HG02938 (cell line): ENCODE data around the gene MR1.

ENCODE experiments used
- ATAC-seq: cut with Tn5 transposase; IDR thresholded peaks from one replicate; pipeline ENCODE4 v1.9.1; 2021; ENCODE audit warnings: mild to moderate bottlenecking, moderate library complexity; ENCODE audit not compliant: unreplicated experiment

The MR1 gene

DNA sequence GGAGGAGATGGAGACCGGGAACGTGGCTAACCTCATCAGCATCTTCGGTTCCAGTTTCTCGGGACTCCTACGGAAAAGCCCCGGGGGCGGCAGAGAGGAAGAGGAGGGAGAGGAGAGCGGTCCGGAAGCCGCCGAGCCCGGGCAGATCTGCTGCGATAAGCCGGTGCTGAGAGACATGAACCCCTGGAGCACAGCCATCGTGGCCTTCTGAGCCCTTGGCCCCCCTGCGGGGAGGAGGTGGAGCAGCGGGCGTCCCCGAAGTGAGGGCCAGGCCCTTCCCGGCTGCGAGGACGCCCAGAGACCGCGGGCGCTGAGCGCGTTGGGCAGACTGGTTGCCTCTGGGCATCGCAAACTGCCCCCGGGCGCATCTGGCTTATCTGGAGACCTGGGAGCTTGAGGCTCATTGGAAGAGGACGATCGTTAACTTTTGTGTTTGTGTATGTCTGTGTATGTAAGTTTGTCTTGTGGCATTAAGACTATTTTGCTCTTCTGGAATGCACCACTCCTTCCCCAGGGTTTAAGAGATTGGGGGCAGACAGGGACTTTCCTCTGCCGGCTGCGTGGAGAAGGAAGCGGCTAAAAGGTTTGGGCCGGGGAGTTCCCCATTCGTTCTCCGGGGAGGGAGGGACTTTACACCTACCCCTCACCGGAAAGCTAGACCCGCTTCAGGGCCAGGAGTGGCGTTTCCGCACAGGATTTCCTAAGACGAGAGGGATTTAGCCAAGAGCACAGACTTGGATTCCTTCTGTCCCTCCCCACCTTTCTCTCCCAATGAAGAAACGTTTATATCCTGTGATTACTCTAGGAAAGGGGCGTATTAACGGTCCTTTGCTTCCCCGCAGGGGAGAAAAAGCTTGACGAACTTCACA, 56.1 kb downstream of the MR1 start:
- ATAC-seq = no peak

DNA sequence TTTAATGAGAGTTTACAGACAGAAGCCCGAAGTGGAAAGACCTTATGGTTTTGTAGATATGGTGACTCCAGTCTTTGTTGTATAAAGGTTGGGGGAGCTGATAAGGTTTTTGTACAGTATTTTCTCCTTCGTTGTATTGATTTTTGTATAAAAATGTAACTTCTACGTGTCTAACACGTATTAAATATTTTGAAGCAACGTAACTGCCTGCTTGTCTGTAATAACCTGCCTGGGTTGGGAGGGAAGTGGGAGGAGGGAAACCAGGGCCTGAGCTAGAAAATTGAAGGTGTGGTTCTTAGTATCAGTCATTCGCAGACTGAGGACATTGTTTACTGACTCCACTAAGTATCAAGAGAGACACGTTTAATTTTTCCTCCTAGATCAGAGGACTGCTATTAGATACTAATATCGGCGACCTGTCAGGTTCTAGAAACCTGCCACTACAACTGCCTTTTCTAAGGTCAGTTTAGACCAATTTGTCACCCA, 56.9 kb downstream of the MR1 start:
- no peak for ATAC-seq

DNA sequence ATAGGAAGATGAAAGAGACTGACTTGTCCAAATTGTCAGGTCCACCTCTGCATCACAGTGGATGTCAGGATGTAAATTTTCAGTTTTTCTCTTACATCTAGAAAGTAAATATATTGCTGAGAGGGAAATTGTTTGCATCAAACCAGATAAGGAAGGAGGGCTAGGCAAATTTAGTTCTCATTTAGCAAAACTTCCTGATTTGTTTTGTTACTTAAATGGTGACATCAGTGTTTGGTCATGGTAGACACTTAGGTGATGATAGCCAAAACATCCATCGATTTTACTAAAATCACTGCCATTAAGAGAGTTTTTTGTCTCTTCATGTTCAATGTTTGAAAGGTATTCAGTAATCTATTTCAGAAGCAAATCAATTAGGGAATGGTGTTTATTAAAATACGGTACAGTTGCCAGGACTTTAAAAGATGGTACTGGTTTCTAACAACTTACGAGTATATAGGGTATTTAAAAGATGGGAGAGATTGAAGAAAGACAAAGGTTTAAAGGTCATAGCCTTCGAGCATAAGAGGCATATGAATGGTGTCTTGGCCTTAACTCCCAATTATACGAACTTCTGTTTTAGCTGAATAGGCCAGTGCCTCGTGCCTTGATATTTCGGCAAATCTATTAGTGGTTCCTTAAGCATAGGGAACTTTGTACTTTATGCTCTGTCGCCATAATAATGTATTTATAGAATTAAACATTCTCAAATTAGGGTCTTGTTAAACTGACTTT, 57.7 kb downstream of the MR1 start:
- no peak for ATAC-seq

DNA sequence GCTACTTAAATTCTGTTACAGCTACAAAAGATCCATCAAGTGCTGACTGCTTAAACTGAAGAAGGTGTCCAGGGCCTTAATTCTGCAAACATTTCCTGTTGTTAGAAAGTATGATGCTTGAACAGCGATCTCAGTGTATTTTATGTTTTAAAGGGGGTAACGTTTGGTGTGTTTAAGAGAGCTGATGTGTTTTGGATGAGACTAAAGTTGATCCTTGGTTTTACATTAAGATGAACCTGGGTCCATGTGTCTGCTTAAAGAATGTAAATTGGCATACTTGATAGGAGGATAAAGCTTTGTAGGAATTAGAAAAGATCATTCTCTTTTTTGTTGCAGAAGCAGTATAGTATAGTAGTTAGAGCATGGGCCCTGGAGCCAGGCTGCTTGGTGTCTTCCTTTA, 58.3 kb downstream of the MR1 start:
- no peak for ATAC-seq

DNA sequence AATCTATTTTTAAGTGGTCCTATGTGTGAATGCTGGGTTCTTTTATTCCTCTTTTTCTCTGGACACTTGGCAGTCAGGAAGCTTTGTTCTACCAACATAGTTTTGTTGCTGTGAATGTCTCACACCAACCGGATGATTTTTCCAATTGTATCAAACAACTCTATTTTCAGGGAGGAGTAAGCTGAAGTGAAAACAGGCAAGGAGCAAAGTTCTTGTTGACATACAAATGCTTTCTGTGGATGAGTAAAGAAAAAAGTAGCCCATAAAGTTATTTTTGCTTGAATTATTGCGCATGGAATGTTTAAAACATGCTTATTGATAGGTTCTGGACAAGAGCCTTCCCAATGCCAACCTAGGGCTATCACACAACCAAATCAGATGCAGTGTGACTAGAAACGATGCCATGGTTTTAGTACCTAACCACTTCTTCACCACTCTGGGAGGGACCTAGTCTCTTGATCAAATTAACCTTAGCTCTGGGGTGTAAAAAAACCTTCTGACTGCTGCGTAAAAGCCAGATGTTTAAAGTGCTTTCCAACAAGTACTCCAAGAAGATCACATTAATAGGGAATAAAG, 59.2 kb downstream of the MR1 start:
- ATAC-seq = no peak

DNA sequence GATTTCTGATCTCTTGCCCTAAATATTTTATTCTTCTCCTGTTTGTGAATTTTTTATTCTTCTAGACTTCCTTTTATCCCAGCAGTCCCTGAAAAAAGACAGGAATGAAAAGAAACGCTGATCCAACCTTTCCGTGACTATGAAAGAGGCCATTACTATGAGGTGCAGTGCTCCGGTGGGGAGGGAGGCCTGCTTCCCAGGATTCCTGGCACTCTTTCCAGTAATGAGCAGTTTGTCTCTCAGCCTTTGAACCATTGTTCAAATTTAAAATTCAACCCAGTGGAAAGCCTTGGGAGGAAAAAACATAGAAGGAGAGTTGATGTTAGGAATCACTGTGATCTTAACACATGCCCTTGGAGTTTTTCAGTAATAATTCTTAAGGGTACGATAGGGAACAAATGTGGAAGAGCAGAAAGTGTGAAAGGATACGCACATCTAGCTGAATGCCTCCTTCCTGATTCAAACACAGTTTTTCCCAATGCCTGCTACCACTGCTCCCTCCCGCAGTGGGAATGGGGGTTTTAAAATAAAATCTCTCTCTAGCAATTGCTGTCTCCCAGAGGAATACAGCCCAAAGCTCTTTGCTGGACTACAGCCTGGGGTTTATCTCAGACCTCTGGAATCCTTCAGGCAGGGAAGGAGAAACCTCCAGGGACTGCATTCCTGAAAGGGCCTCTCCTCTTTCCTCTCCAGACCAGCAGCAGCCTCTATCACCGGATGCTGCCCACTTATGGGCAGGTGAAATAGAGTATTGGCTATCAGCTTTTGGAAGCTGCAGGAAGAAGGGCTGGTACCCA, 60.8 kb downstream of the MR1 start:
- no peak for ATAC-seq

DNA sequence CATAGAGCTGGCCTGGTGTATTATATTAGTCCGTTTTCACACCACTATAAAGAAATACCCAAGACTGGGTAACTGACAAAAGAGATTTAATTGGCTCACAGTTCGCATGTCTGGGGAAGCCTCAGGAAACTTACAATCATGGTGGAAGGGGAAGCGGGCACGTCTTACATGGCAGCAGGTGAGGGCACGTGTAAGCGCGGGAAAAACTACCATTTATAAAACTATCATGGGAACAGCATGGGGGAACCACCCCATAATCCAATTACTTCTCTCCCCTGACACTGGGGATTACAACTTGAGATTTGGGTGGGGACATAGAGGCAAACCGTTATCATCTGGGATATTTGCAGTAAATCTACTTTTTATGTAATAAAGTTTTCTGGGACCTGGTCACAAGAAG, 61.5 kb downstream of the MR1 start:
- no peak for ATAC-seq

DNA sequence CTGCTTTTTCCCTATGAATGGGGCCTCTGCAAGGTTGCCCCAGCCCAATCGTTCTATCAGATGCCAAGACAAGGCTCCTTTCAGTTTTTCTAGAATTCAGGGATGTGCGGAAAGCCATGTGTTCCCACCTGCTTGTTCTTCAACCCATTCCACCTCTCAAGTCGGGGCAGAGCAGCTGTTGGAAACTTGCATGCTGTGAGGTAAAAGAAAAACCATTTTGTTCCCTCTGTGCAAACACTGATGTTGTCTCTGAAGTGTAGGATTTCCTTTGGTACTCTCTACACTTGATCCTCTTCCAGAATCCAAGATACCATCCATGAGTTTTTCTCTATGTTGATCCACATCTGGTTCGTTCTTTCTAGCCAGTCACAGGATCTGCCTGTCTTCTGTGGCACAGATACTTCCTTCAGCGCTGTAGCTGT, 62.0 kb downstream of the MR1 start:
- no peak for ATAC-seq

DNA sequence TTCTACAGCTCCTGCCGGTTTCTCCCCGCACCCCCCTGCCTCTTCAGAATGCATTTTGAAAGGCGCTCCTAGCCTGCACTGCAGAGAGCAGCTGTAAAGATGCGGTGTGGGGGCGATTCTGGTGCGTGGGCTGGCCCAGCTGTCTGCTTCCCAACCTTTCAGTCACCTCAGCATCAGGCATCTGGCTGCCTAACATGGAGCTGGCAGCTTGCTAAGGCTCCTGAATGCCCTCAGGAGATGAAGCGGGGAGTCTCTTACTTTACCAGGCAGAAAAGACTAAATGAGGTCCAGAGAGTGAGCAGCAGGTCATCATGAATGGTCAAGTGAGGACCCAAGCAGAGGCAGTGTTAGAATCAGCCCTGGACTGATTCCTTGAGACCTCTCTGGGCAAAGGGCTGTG, 63.5 kb downstream of the MR1 start:
- no peak for ATAC-seq

DNA sequence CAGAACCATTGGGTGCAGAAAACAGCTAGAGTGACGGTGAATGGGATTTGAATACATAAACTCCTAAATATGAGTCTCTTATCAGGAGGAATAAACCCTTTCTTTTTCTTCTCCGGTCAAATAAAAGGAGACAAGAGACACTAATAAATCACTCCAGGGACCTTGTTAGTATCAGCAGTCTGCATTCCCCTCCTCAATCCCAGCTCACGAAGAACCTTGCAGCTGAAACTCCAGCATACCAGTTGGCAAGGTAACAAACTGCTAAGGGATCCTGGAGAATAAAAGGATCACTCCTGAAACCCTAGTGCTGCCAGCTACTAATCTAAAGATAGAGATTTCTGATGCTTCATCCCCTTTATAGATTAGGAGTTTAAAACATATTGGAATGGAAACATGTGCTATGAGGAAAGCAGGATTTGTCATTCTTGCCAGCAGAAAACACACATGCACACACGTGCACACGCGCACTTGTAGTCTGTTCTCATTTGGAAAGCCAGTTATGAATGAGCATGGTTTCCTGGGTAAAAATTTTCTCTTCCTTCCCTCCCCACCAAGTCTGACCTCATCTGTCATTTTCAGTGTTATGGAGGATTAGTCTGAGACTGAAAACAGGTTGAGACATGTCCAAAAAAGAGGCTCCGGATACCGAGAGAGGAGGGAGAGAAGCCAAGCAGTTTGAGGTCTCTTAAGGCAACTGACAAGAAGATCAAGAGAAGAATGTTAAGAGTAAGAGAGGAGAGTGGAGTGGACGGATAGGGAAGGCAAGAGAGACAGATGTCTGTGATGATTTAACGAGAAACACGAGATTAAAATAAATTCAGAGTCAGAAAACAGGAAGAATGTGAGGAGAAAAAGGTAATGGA, 65.6 kb downstream of the MR1 start:
- peak; percentile 68 for ATAC-seq

DNA sequence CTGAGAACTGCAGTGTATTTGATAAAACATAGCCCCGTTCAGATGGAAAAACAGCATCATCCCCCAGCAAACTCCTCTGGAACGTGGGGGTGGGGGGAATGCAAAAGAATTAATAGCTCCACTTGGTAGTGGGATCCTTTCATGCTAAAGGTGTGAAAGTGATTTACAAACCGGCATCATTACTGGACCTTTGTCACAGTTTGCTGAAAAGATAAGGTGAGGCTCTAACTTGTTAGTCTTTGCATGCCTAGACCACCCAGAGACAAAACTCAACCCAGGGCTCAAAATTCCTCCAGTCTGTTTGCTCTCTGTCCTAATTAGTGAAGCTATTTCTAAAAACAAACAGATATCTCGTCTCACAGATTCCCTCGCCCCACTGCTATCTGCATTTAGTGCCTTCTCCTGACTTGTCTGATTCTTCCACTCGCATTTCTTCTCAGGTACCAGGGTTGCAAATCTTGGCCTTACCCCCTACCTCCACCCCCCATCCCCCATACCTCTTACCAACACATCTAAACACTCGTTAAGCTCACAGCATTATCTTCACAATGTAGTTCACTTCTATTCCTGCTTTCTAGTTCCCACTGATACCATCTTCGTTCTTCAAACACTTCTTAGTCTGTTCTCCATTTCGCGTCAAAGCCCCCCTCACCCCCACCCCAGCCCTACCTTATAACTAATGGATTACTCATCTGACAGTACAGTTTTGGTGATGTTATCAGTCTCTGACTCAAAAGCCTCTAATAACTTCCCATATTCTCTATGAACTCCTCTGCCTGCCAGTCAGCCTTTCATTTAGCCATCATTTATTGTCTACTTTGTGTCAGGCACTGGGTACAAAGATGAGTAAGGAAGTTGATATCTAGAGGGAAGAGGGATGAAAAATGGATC, 66.5 kb downstream of the MR1 start:
- no peak for ATAC-seq

DNA sequence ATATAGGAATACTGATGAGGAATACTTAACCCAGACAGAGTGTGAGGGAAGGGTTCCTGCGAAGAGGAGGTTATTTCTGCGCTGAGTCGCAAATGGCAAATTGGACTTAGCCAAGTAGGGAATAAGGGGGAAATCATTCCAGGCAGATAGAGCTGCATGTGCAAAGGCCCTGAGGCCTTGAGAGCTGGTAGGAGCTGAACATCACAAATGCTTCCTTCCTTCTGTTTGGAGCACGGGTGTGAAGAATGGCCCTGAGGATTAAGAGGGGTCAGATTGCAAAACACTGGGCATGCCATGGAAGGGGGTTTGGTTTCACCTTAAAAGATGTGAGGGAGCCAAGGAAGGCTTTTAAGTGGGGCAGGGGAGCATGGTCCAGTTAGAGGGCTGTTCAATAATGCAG, 67.2 kb downstream of the MR1 start:
- ATAC-seq = no peak

DNA sequence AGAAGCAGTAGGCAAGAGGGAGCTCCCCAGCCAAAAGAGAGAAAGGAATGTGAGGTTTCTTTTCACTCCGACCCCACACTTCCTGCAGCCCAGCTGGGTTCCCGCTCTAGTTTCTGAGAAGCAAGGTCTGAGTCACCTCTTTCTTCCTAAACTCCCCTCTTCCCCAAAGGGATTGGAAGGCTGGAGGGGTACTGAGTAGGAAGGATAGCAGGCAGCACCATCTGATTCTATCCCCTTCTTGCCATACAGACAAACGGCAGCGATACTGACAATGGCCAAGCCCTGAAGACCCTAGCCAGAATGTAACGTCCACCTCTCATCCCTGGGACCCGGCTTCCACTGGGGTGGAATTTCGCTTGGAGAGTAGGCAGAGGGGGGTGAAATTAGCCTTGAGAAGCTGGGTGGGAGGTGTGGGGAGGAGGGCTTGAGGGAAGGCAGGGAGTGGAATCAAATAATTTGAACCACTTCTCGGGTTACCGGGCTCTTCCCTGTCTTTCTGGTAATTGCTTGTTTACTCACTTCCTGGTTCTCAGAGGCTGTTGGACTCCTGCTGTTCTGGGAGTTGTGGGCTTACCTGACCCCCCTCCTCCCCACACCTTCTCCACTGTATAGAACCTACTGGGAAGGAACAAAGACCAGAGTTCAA, 67.9 kb downstream of the MR1 start:
- no peak for ATAC-seq

DNA sequence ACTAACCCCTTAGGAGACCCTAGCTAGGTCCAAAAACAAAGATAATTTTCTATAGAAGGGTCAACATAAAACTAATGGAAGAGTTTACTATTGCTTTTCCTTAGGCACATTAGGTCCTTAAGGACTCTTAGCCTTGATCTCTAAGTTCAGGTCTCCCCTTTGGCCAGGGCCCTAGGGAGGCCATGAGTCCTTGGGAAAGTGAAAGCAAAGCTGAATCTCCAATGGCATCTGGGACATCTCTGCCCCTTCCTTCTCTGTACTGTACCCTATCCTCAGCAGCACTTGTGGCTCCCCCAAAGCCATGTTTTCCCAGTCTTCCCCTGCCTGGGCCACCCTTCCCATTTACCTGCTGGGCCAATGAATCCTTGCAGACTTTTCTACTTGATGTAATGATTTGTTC, 69.1 kb downstream of the MR1 start:
- ATAC-seq = no peak

DNA sequence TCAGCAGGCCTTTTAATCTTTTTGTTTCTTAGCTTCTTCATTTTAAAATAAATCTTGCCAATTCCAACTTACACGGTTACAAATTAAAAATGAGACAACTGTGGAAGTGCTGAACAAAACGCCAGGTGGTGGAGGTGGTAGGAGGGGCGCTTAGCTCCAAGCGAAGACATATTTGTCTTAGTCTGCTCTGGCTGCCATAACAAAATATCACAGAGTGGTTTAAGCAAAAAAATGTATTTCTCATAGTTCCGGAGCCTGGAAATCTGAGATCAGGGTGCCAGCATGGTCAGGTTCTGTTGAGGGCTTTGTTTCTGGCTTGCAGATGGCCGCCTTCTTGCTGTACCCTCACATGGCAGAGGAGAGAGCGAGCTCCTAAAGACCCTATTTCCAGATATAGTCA, 69.6 kb downstream of the MR1 start:
- no peak for ATAC-seq

DNA sequence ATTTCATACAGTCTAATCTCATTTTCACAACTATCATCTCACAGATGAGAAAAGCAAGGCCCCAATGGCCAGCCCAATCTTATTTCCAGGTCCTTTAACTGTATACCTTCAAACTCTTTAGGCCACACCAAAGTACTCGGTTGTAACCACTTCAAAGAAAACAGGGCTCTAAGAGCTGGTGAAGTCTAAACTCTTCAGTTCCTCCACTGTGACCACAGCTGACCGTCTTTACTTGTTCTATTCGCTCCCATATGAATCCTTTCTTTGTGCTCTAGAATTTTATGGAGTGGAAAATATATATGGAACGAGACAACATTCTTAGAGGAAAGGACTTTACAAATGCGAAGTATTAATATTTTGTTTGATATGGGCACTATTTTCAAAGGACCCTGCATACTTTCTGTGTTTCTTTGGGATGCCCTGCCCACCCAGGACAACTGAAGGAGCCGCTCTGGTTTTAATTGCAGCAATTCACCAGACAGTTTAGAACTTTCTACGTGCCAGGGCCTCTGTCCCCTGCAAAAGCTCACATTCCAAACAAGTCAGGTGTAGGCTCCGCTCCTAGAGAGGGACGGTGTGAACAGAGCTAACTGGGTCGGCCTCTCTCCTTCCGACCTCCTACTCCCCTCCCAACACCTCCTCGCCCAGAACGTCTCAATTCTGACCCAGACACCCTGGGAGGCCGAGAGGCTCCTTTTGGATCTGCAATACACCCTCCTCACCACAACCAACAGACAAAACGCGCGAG, 70.4 kb downstream of the MR1 start:
- ATAC-seq = peak; percentile 27

DNA sequence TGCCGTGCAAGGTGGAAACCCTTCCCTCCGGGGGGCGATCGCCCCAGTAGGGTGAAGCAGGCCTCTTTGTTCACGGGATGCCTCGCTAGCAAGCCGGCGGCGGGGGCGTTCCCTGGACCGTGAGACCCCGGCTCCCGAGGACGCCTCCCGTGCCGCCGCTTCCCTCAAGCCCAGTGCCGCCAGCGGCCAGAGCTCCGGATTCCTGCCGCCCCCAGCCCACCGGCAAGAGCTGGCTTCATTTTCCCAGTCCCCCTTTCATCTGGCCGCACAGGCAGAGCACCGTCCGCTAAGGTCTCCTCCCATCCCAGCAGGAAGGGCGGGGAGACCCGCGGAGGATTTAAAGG, 71.0 kb downstream of the MR1 start:
- no peak for ATAC-seq
